OCI-LY1 (cell line): ENCODE data around the gene IQSEC1.

ENCODE experiments used
- EZH2 ChIP-seq: fragments of 200-600 bp; sonication (generic), shearing (Covaris generic); IDR thresholded peaks from 2 replicates; pipeline ENCODE4 v1.8.0; 2017; ENCODE audit warnings: borderline replicate concordance, mixed run types, mild to moderate bottlenecking, antibody characterized with exemption, low read length, moderate library complexity, mixed read lengths
- TF ChIP-seq, protein P1 (sequence below): fragments of 200-600 bp; sonication (generic), shearing (Covaris generic); IDR thresholded peaks from 2 replicates; pipeline ENCODE4 v1.5.1; 2017; ENCODE audit warnings: mild to moderate bottlenecking, antibody characterized with exemption, low read length, moderate library complexity, mixed read lengths

DNA sequence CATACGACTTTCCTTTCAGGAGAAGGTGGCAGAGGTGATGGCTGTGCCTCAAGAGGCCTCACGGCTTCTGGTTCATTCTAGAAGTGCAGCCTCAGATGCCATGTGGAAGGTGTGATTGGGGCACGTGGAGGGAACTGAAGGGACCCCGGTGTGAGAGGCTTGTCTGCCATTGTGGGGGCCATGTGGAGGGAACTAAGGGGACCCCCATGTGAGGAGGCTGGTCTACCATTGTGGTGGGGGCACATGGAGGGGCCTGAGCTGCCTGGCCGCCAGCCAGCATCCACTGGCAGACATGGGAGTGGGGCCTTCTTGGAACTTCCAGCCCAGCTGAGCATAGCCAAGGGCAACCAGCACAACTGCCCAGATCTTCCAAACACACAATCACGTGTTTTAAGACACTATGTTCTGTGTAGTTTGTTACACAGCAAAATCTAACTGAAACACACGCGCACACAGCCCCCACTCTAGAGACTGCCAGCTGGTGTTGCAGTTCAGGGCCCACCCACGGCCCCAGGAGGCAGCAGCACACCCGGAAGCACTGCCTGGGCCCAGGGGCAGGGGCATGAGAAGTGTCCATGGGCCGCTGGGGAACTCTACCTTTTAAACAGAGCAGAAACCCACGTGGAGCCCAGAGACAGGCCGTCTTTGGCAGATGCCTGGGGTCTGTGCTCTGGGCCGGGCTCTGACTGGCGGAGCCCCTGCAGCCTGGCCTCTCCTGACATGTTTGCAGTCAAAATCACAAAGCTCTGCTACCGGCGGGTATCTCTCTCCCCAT is 66.8 kb downstream of the IQSEC1 start:
- TF ChIP-seq, protein P1, sequence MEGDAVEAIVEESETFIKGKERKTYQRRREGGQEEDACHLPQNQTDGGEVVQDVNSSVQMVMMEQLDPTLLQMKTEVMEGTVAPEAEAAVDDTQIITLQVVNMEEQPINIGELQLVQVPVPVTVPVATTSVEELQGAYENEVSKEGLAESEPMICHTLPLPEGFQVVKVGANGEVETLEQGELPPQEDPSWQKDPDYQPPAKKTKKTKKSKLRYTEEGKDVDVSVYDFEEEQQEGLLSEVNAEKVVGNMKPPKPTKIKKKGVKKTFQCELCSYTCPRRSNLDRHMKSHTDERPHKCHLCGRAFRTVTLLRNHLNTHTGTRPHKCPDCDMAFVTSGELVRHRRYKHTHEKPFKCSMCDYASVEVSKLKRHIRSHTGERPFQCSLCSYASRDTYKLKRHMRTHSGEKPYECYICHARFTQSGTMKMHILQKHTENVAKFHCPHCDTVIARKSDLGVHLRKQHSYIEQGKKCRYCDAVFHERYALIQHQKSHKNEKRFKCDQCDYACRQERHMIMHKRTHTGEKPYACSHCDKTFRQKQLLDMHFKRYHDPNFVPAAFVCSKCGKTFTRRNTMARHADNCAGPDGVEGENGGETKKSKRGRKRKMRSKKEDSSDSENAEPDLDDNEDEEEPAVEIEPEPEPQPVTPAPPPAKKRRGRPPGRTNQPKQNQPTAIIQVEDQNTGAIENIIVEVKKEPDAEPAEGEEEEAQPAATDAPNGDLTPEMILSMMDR: no peak
- no peak for TF ChIP-seq EZH2
